ENCODE measurements around the gene ATP6V1G2. TPM values are rescaled to one million over a fixed set of nuclear protein-coding genes. Genes with fewer than 3 reads are reported as not detected.
A peak's percentile ranks its signal among the peaks of the same experiment; 100 is the strongest.

ATP6V1G2 gene
- polyA plus RNA-seq, 2 donors: 0.32 to 0.49 TPM

GRCh38 chr6:31548544-31548873 is 2.1 kb upstream of the ATP6V1G2 start:
- peaks cover 3 to 6% of the 10 kb centered on the region in 2 donors for H3K4me1 ChIP-seq (ENCODE audit: control insufficient read depth in 2 of 2, insufficient read depth in 2 of 2, low read length in 1 of 2)
- H3K36me3 ChIP-seq (ENCODE audit: control insufficient read depth in 2 of 2, insufficient read depth in 2 of 2, low read length in 1 of 2): peaks cover 0 to 3% of the 10 kb centered on the region in 2 donors
- H3K27ac ChIP-seq (ENCODE audit: low read depth in 2 of 2, low read length in 1 of 2): peak overlapping the region in 1 of 2 donors; percentile 81
- WGBS, 2 donors: 85 to 96% methylated on average over 2 of the region's 2 CpGs
- no peak overlapping the region for H3K4me3 ChIP-seq (ENCODE audit: low read depth in 1 of 2, low read length in 2 of 2)
- no peaks in the 10 kb centered on the region for H3K9me3 ChIP-seq (ENCODE audit: control insufficient read depth in 2 of 2, insufficient read depth in 1 of 2, low read depth in 1 of 2, low read length in 1 of 2)
- H3K27me3 ChIP-seq (ENCODE audit: control insufficient read depth in 1 of 2, insufficient read depth in 2 of 2, low read length in 2 of 2): no peaks in the 10 kb centered on the region

GRCh38 chr6:31547727-31548543 is 1.5 kb upstream of the ATP6V1G2 start:
- Histone ChIP-seq H3K36me3 (ENCODE audit: control insufficient read depth in 2 of 2, insufficient read depth in 2 of 2, low read length in 1 of 2) (peaks cover 0 to 3% of the 10 kb centered on the region in 2 donors), H3K4me1 (ENCODE audit: control insufficient read depth in 2 of 2, insufficient read depth in 2 of 2, low read length in 1 of 2) (peaks cover 3 to 6% of the 10 kb centered on the region in 2 donors), H3K27me3 (ENCODE audit: control insufficient read depth in 1 of 2, insufficient read depth in 2 of 2, low read length in 2 of 2) (no peaks in the 10 kb centered on the region), H3K9me3 (ENCODE audit: control insufficient read depth in 2 of 2, insufficient read depth in 1 of 2, low read depth in 1 of 2, low read length in 1 of 2) (no peaks in the 10 kb centered on the region), H3K4me3 (ENCODE audit: low read depth in 1 of 2, low read length in 2 of 2) (peak overlapping the region; percentile 49 to 64), H3K27ac (ENCODE audit: low read depth in 2 of 2, low read length in 1 of 2) (peak overlapping the region; percentile 90 to 93)
- WGBS, 2 donors: 74 to 76% methylated on average over 24 of the region's 24 CpGs

- H3K4me1 ChIP-seq (ENCODE audit: control insufficient read depth in 2 of 2, insufficient read depth in 2 of 2, low read length in 1 of 2): peaks cover 3 to 6% of the 10 kb centered on the region in 2 donors
- 0% methylated on average over 25 of the region's 25 CpGs for WGBS, 2 donors
Observed at GRCh38 chr6:31546958-31547726, 734 bp upstream of the ATP6V1G2 start, which contains the start of gene NFKBIL1. TSS of gene NFKBIL1 (plus strand) at chr6:31547608. CDS start at chr6:31547695, 87 bp downstream.

GRCh38 chr6:31545291-31545690 is 1.1 kb downstream of the ATP6V1G2 start:
- 63 to 72% methylated on average over 7 of the region's 7 CpGs for WGBS, 2 donors
- peaks cover 3 to 7% of the 10 kb centered on the region in 2 donors for H3K4me1 ChIP-seq (ENCODE audit: control insufficient read depth in 2 of 2, insufficient read depth in 2 of 2, low read length in 1 of 2)

More at GRCh38 chr6:31546958-31547726, 734 bp upstream of the ATP6V1G2 start, which contains the start of gene NFKBIL1:
- H3K27ac ChIP-seq (ENCODE audit: low read depth in 2 of 2, low read length in 1 of 2): peak within 1 kb of the TSS; percentile 90 to 93
- H3K27me3 ChIP-seq (ENCODE audit: control insufficient read depth in 1 of 2, insufficient read depth in 2 of 2, low read length in 2 of 2): no peaks in the 10 kb centered on the region
- no peaks in the 10 kb centered on the region for H3K9me3 ChIP-seq (ENCODE audit: control insufficient read depth in 2 of 2, insufficient read depth in 1 of 2, low read depth in 1 of 2, low read length in 1 of 2)
- H3K4me3 ChIP-seq (ENCODE audit: low read depth in 1 of 2, low read length in 2 of 2): peak within 1 kb of the TSS; percentile 49 to 64
- H3K36me3 ChIP-seq (ENCODE audit: control insufficient read depth in 2 of 2, insufficient read depth in 2 of 2, low read length in 1 of 2): peaks cover 0 to 3% of the 10 kb centered on the region in 2 donors

GRCh38 chr6:31544676-31545075 is 1.7 kb downstream of the ATP6V1G2 start:
- 76% methylated on average over 2 of the region's 2 CpGs for WGBS, 2 donors
- H3K27me3 ChIP-seq (ENCODE audit: control insufficient read depth in 1 of 2, insufficient read depth in 2 of 2, low read length in 2 of 2): no peaks in the 10 kb centered on the region
- no peak overlapping the region for H3K27ac ChIP-seq (ENCODE audit: low read depth in 2 of 2, low read length in 1 of 2)
- H3K4me1 ChIP-seq (ENCODE audit: control insufficient read depth in 2 of 2, insufficient read depth in 2 of 2, low read length in 1 of 2): peaks cover 3 to 9% of the 10 kb centered on the region in 2 donors
- peaks cover 3 to 5% of the 10 kb centered on the region in 2 donors for H3K36me3 ChIP-seq (ENCODE audit: control insufficient read depth in 2 of 2, insufficient read depth in 2 of 2, low read length in 1 of 2)
- no peak overlapping the region for H3K4me3 ChIP-seq (ENCODE audit: low read depth in 1 of 2, low read length in 2 of 2)
- H3K9me3 ChIP-seq (ENCODE audit: control insufficient read depth in 2 of 2, insufficient read depth in 1 of 2, low read depth in 1 of 2, low read length in 1 of 2): no peaks in the 10 kb centered on the region

More at GRCh38 chr6:31545291-31545690, 1.1 kb downstream of the ATP6V1G2 start:
- Histone ChIP-seq H3K27ac (ENCODE audit: low read depth in 2 of 2, low read length in 1 of 2) (no peak overlapping the region), H3K9me3 (ENCODE audit: control insufficient read depth in 2 of 2, insufficient read depth in 1 of 2, low read depth in 1 of 2, low read length in 1 of 2) (no peaks in the 10 kb centered on the region), H3K36me3 (ENCODE audit: control insufficient read depth in 2 of 2, insufficient read depth in 2 of 2, low read length in 1 of 2) (peaks cover under 1 to 3% of the 10 kb centered on the region in 2 donors), H3K27me3 (ENCODE audit: control insufficient read depth in 1 of 2, insufficient read depth in 2 of 2, low read length in 2 of 2) (no peaks in the 10 kb centered on the region), H3K4me3 (ENCODE audit: low read depth in 1 of 2, low read length in 2 of 2) (no peak overlapping the region)

- H3K27me3 ChIP-seq (ENCODE audit: control insufficient read depth in 1 of 2, insufficient read depth in 2 of 2, low read length in 2 of 2): no peaks in the 10 kb centered on the region
- H3K4me1 ChIP-seq (ENCODE audit: control insufficient read depth in 2 of 2, insufficient read depth in 2 of 2, low read length in 1 of 2): peaks cover 3 to 9% of the 10 kb centered on the region in 2 donors
- peaks cover 4 to 14% of the 10 kb centered on the region in 2 donors for H3K36me3 ChIP-seq (ENCODE audit: control insufficient read depth in 2 of 2, insufficient read depth in 2 of 2, low read length in 1 of 2)
- 93 to 96% methylated on average over 6 of the region's 6 CpGs for WGBS, 2 donors
- H3K9me3 ChIP-seq (ENCODE audit: control insufficient read depth in 2 of 2, insufficient read depth in 1 of 2, low read depth in 1 of 2, low read length in 1 of 2): no peaks in the 10 kb centered on the region
- no peak overlapping the region for H3K27ac ChIP-seq (ENCODE audit: low read depth in 2 of 2, low read length in 1 of 2)
- H3K4me3 ChIP-seq (ENCODE audit: low read depth in 1 of 2, low read length in 2 of 2): no peak overlapping the region
Observed at GRCh38 chr6:31543639-31544038, 2.8 kb downstream of the ATP6V1G2 start.

GRCh38 chr6:31541658-31542521 is 4.5 kb downstream of the ATP6V1G2 start, which contains the start of gene DDX39B:
TSS of gene DDX39B (minus strand) at chr6:31542003. CDS start at chr6:31540532, 1,471 bp downstream.
- Histone ChIP-seq H3K4me1 (ENCODE audit: control insufficient read depth in 2 of 2, insufficient read depth in 2 of 2, low read length in 1 of 2) (peaks cover 0 to 3% of the 10 kb centered on the region in 2 donors), H3K27ac (ENCODE audit: low read depth in 2 of 2, low read length in 1 of 2) (peak within 1 kb of the TSS; percentile 95 to 98), H3K27me3 (ENCODE audit: control insufficient read depth in 1 of 2, insufficient read depth in 2 of 2, low read length in 2 of 2) (no peaks in the 10 kb centered on the region), H3K36me3 (ENCODE audit: control insufficient read depth in 2 of 2, insufficient read depth in 2 of 2, low read length in 1 of 2) (peaks cover 4 to 18% of the 10 kb centered on the region in 2 donors), H3K4me3 (ENCODE audit: low read depth in 1 of 2, low read length in 2 of 2) (peak within 1 kb of the TSS; percentile 70 to 94), H3K9me3 (ENCODE audit: control insufficient read depth in 2 of 2, insufficient read depth in 1 of 2, low read depth in 1 of 2, low read length in 1 of 2) (no peaks in the 10 kb centered on the region)
- WGBS, 2 donors: 0% methylated on average over 43 of the region's 43 CpGs

GRCh38 chr6:31541059-31541657 is 5.2 kb downstream of the ATP6V1G2 start:
- peak overlapping the region; percentile 70 to 94 for H3K4me3 ChIP-seq (ENCODE audit: low read depth in 1 of 2, low read length in 2 of 2)
- H3K36me3 ChIP-seq (ENCODE audit: control insufficient read depth in 2 of 2, insufficient read depth in 2 of 2, low read length in 1 of 2): peaks cover 4 to 23% of the 10 kb centered on the region in 2 donors
- WGBS, 2 donors: 0% methylated on average over 21 of the region's 21 CpGs
- peaks cover 0 to 3% of the 10 kb centered on the region in 2 donors for H3K4me1 ChIP-seq (ENCODE audit: control insufficient read depth in 2 of 2, insufficient read depth in 2 of 2, low read length in 1 of 2)
- H3K27ac ChIP-seq (ENCODE audit: low read depth in 2 of 2, low read length in 1 of 2): peak overlapping the region; percentile 83 to 98
- H3K27me3 ChIP-seq (ENCODE audit: control insufficient read depth in 1 of 2, insufficient read depth in 2 of 2, low read length in 2 of 2): no peaks in the 10 kb centered on the region
- H3K9me3 ChIP-seq (ENCODE audit: control insufficient read depth in 2 of 2, insufficient read depth in 1 of 2, low read depth in 1 of 2, low read length in 1 of 2): no peaks in the 10 kb centered on the region

Data from esophagus (tissue), 2 donors.